Subcutaneous adipose tissue (tissue), 4 donors: ENCODE measurements around the gene RSRC2. TPM values are rescaled to one million over a fixed set of nuclear protein-coding genes. Genes with fewer than 3 reads are reported as not detected.

Source experiments
- CTCF ChIP-seq: fragments of 450-650 bp; IDR thresholded peaks from one replicate; pipeline ENCODE4 v1.5.1; 2016; ENCODE audit warnings: low read depth, mild to moderate bottlenecking, control low read depth, antibody characterized with exemption, moderate library complexity
- total RNA-seq, 4 donors: library from RNA; depleted of rRNA; stranded (reverse); fragments of >200 nt; gene quantifications; one replicate each; pipeline ENCODE4 v1.1.0, GENCODE V29; 2016

Gene RSRC2
- total RNA-seq, 4 donors from 2014 or later, result 63.4 to 103 (median 98.6) TPM

GRCh38 chr12:122503783-122504590 lies 22.7 kb downstream of the RSRC2 start:
- TF ChIP-seq CTCF, result no peak

DNA sequence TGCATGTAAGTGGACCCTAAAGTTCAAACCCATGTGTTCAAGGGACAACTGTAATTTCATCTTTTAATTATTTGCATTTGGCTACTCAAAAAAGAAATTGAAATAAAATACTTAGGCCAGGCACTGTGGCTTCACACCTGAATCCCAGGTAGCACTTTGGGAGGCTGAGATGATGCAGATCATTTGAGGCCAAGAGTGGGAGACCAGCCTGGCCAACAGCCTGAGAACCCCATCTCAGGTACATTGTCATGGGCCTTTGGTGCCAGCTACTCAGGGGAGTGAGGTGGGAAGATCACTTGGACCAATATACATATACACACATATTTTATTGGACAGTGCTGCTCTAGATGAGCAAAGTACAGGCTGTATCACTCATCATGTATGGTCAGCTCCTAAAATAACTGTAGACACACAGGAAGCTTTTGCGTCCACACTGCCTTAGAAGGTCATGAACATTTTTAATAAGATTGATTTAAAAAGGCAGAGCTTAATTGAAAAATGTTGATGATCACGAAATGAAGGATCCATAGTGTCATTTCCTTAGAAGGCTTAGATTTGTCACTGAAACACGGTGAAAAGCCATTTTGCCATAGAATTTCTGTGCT lies 23.5 kb downstream of the RSRC2 start:
- no peak for TF ChIP-seq CTCF

GRCh38 chr12:122501489-122501989 lies 25.2 kb downstream of the RSRC2 start:
- TF ChIP-seq CTCF, result no peak

DNA sequence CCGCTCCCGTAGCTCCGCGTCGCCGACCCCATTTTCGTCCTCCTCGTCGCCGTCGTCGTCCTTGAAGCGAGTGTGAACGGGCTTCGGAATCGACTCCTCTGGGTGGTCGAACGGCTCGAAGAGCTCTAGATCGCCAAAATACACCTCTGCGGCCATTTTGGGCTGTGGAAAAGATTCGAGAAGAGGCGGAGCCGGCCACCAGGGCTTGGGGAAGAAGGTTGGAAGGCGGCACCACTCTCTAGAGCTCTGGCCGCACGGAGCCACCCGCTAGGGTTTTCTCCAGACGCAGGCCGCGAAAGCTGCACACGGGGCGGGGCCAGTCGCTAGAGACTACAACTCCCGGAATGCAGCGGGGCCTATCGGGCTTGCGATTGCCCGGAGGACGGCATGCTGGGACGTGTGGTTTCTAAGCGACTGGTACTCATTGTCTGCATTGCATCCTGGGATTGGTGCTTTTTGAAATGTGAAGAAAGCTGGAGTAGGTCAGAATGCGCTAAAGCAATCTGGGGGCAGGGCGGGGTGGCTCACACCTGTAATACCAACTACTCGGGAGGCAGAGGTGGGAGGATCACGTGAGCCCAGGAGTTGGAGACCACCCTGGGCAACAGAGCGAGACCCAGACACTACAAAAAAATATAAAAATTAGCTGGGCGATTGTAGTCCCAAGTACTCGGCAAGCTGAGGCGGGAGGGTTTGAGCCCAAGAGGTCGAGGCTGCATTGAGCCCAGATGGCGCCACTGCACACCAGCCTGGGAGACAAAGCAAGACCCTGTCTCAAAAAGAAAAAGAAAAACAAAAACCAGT lies 25.8 kb downstream of the RSRC2 start, which contains the start of gene ZCCHC8:
TSS of gene ZCCHC8 (minus strand) at position 248 of the 804 bp plus-strand sequence. CDS start at position 156, 92 bp downstream.
- no peak for TF ChIP-seq CTCF

DNA sequence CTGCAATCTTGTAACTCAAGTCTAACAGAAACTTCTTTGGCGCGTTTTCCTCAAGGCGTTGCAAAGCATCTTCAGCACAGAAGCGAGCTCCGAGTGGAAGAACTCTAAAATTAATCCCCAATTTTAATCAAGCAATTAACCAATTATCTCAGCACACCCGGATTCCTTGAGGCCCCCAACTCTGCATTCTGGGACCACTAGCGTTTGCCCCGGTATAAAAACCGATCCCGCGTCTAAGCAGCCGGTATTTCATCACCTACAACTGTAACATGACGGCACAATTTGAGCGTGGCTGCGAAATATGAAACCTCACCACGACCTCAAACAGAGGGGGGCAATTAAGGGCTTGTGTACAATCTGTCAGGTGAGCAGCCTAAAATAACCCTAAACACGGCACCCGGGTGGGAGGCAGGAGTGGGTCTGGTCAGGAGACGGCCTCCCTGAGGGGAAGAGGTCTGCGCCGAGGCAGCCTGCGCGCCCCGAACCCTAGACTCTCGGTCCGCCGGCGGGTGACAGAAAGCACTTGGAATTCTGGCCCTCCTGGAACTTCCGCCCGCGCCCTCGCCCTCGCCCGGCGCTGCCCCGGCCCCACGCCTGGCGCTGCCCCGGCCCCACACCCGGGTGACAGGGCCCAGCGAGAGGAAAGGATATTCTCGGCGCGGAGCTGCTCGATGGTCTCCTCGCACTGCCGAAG lies 26.6 kb downstream of the RSRC2 start:
- no peak for TF ChIP-seq CTCF

- no peak for TF ChIP-seq CTCF
Measured at GRCh38 chr12:122495258-122495657, 31.5 kb downstream of the RSRC2 start.
